Measurements from ENCODE around the gene GLIS2.
"Not testable (repeated sequence)": the region's sequence is repeated elsewhere in the genome, so short reads cannot be mapped to it uniquely, and the experiment has no call there.

The GLIS2 gene

GRCh38 chr16:4334724-4335495 lies 19.0 kb downstream of the GLIS2 start:
- no peak for DNase-seq

GRCh38 chr16:4336701-4337539 lies 21.1 kb downstream of the GLIS2 start:
- DNase-seq = no peak

GRCh38 chr16:4337540-4338088 lies 21.7 kb downstream of the GLIS2 start:
- no peak for DNase-seq

- DNase-seq = no peak
These were observed 22.3 kb downstream of the GLIS2 start for GRCh38 chr16:4338125-4338582.

GRCh38 chr16:4338712-4339299 lies 22.9 kb downstream of the GLIS2 start:
- no peak for DNase-seq

- DNase-seq = no peak
These were observed 23.6 kb downstream of the GLIS2 start for GRCh38 chr16:4339455-4339854.

GRCh38 chr16:4339909-4340308 lies 24.0 kb downstream of the GLIS2 start:
- no peak for DNase-seq

- no peak for DNase-seq
These were observed 24.6 kb downstream of the GLIS2 start for GRCh38 chr16:4340443-4340842.

GRCh38 chr16:4341250-4341649 lies 25.4 kb downstream of the GLIS2 start:
- no peak for DNase-seq

GRCh38 chr16:4342866-4343744 lies 27.2 kb downstream of the GLIS2 start:
- no peak for DNase-seq

GRCh38 chr16:4344300-4344982 lies 28.6 kb downstream of the GLIS2 start:
- DNase-seq = not testable (repeated sequence)

GRCh38 chr16:4344983-4345835 lies 29.3 kb downstream of the GLIS2 start:
- no peak for DNase-seq

GRCh38 chr16:4345836-4346781 lies 30.2 kb downstream of the GLIS2 start:
- DNase-seq = no peak

- no peak for DNase-seq
These were observed 31.1 kb downstream of the GLIS2 start for GRCh38 chr16:4347010-4347409.

GRCh38 chr16:4347765-4348509 lies 32.1 kb downstream of the GLIS2 start:
- no peak for DNase-seq

GRCh38 chr16:4349332-4349731 lies 33.5 kb downstream of the GLIS2 start:
- DNase-seq = no peak

GRCh38 chr16:4350365-4350786 lies 34.5 kb downstream of the GLIS2 start:
- no peak for DNase-seq

Measured in right kidney (tissue), 1 donor.